ENCODE measurements around the gene APC2.
A peak's percentile ranks its signal among the peaks of the same experiment; 100 is the strongest.

Gene APC2

GRCh38 chr19:1489463-1490310 lies 39.8 kb downstream of the APC2 start:
- TF ChIP-seq GATA3 (IDR thresholded peaks at IDR 0.05; ENCODE audit: low read depth, low read length) (no peak), GATA2 (IDR thresholded peaks at IDR 0.05; ENCODE audit: low read depth, low read length) (no peak)

- TF ChIP-seq GATA3 (IDR thresholded peaks at IDR 0.05; ENCODE audit: low read depth, low read length) (no peak), GATA2 (IDR thresholded peaks at IDR 0.05; ENCODE audit: low read depth, low read length) (peak; percentile 21; the same call in 1 of the 2 replicates)
Observed at GRCh38 chr19:1490311-1491113, 40.6 kb downstream of the APC2 start, which contains the start of gene PCSK4. Gene PCSK4, minus strand, starts transcription at chr19:1490350. Its CDS starts 4 bp downstream, at chr19:1490346.

- TF ChIP-seq GATA2 (IDR thresholded peaks at IDR 0.05; ENCODE audit: low read depth, low read length) = no peak
- no peak for TF ChIP-seq GATA3 (IDR thresholded peaks at IDR 0.05; ENCODE audit: low read depth, low read length)
Observed at GRCh38 chr19:1491114-1491848, 41.4 kb downstream of the APC2 start, which contains the start of gene REEP6. Gene REEP6, plus strand, starts transcription at chr19:1491181. Its CDS starts 89 bp downstream, at chr19:1491270.

- TF ChIP-seq GATA3 (IDR thresholded peaks at IDR 0.05; ENCODE audit: low read depth, low read length) (no peak), GATA2 (IDR thresholded peaks at IDR 0.05; ENCODE audit: low read depth, low read length) (no peak)
Observed at GRCh38 chr19:1491849-1492170, 41.9 kb downstream of the APC2 start.

- TF ChIP-seq GATA2 (IDR thresholded peaks at IDR 0.05; ENCODE audit: low read depth, low read length) (no peak), GATA3 (IDR thresholded peaks at IDR 0.05; ENCODE audit: low read depth, low read length) (no peak)
Observed at GRCh38 chr19:1492474-1493006, 42.6 kb downstream of the APC2 start.

GRCh38 chr19:1494115-1494815 lies 44.3 kb downstream of the APC2 start:
- TF ChIP-seq GATA3 (IDR thresholded peaks at IDR 0.05; ENCODE audit: low read depth, low read length) = no peak
- no peak for TF ChIP-seq GATA2 (IDR thresholded peaks at IDR 0.05; ENCODE audit: low read depth, low read length)

GRCh38 chr19:1495051-1495798 lies 45.3 kb downstream of the APC2 start:
- TF ChIP-seq GATA3 (IDR thresholded peaks at IDR 0.05; ENCODE audit: low read depth, low read length) (no peak), GATA2 (IDR thresholded peaks at IDR 0.05; ENCODE audit: low read depth, low read length) (no peak)

GRCh38 chr19:1495799-1496713 lies 46.1 kb downstream of the APC2 start:
- TF ChIP-seq GATA2 (IDR thresholded peaks at IDR 0.05; ENCODE audit: low read depth, low read length) = no peak
- TF ChIP-seq GATA3 (IDR thresholded peaks at IDR 0.05; ENCODE audit: low read depth, low read length) = no peak

GRCh38 chr19:1496714-1497577 lies 47.0 kb downstream of the APC2 start:
- no peak for TF ChIP-seq GATA2 (IDR thresholded peaks at IDR 0.05; ENCODE audit: low read depth, low read length)
- TF ChIP-seq GATA3 (IDR thresholded peaks at IDR 0.05; ENCODE audit: low read depth, low read length) = no peak

- TF ChIP-seq GATA3 (IDR thresholded peaks at IDR 0.05; ENCODE audit: low read depth, low read length) (no peak), GATA2 (IDR thresholded peaks at IDR 0.05; ENCODE audit: low read depth, low read length) (no peak)
Observed at GRCh38 chr19:1497578-1498235, 47.8 kb downstream of the APC2 start.

All from SH-SY5Y (cell line).